CD14-positive monocyte (primary cell): ENCODE results near the gene PTPRE. TPM values are rescaled to one million over a fixed set of nuclear protein-coding genes. Genes with fewer than 3 reads are reported as not detected.
A peak's percentile ranks its signal among the peaks of the same experiment; 100 is the strongest.

Experiments
- DNase-seq, 3 donors: peaks; one replicate each; pipeline ENCODE4 v3.0.0-alpha.2; 2011 to 2022
- H2AFZ ChIP-seq: 2 replicates; pipeline ENCODE4 v1.6.0; 2012; ENCODE audit warnings: mild to moderate bottlenecking, low read depth, low read length, inconsistent platforms; ENCODE audit not compliant: insufficient read depth, poor library complexity, severe bottlenecking
- H3K27ac ChIP-seq, 2 donors: 1 replicate in 1 of 2; 2 replicates in 1 of 2; pipeline ENCODE4 v1.5.1; 2012 to 2013; ENCODE audit warnings: low read length in 2 of 2, control low read depth in 1 of 2, inconsistent platforms in 1 of 2, low read depth in 1 of 2, mild to moderate bottlenecking in 1 of 2
- H3K27me3 ChIP-seq, 2 donors: one replicate each; pipeline versions ENCODE4 v1.6.0 to v1.6.1; 2011 to 2013; ENCODE audit warnings: low read length in 2 of 2; ENCODE audit not compliant: control insufficient read depth in 2 of 2, insufficient read depth in 2 of 2
- H3K36me3 ChIP-seq, 2 donors: replicated peaks in 1 of 2; 1 replicate in 1 of 2; 2 replicates in 1 of 2; pipeline versions ENCODE4 v1.5.1 to v1.6.1; 2012 to 2013; ENCODE audit warnings: low read length in 2 of 2, control low read depth in 1 of 2, inconsistent platforms in 1 of 2, mild to moderate bottlenecking in 1 of 2; ENCODE audit not compliant: insufficient read depth in 2 of 2, control insufficient read depth in 1 of 2
- H3K4me1 ChIP-seq, 2 donors: 1 replicate in 1 of 2; 2 replicates in 1 of 2; pipeline versions ENCODE4 v1.5.1 to v1.6.1; 2012 to 2013; ENCODE audit warnings: low read length in 2 of 2, control low read depth in 1 of 2, inconsistent platforms in 1 of 2, mild to moderate bottlenecking in 1 of 2, moderate library complexity in 1 of 2; ENCODE audit not compliant: insufficient read depth in 2 of 2, control insufficient read depth in 1 of 2
- H3K4me2 ChIP-seq: replicated peaks from 2 replicates; pipeline ENCODE3; 2012; ENCODE audit warnings: low read length, moderate library complexity, mild to moderate bottlenecking; ENCODE audit not compliant: poor library complexity, severe bottlenecking; ENCODE audit errors: extremely low read depth
- H3K4me3 ChIP-seq, 3 experiments: fragments of 200-600 bp in 1 of 3; sonication (generic) in 1 of 3; replicated peaks in 1 of 3; 1 replicate in 2 of 3; 2 replicates in 1 of 3; pipeline ENCODE4 v1.5.1; 2011 to 2013; ENCODE audit warnings: low read length in 3 of 3, mild to moderate bottlenecking in 3 of 3, control low read depth in 2 of 3, low read depth in 2 of 3, inconsistent platforms in 1 of 3, moderate library complexity in 1 of 3
- H3K79me2 ChIP-seq: 2 replicates; pipeline ENCODE4 v1.6.0; 2012; ENCODE audit warnings: mild to moderate bottlenecking, control low read depth, inconsistent platforms, low read length, moderate library complexity; ENCODE audit not compliant: insufficient read depth
- H3K9ac ChIP-seq: 2 replicates; pipeline ENCODE4 v1.6.0; 2017; ENCODE audit warnings: low read length, mild to moderate bottlenecking; ENCODE audit not compliant: insufficient read depth, poor library complexity, severe bottlenecking
- H3K9me3 ChIP-seq, 2 donors: replicated peaks in 1 of 2; 1 replicate in 1 of 2; 2 replicates in 1 of 2; pipeline versions ENCODE4 v1.5.1 to v1.6.1; 2012 to 2013; ENCODE audit warnings: low read length in 2 of 2, control low read depth in 1 of 2; ENCODE audit not compliant: control insufficient read depth in 1 of 2, insufficient read depth in 1 of 2
- H4K20me1 ChIP-seq: 2 replicates; pipeline ENCODE4 v1.6.0; 2012; ENCODE audit warnings: mild to moderate bottlenecking, low read length, control low read depth, moderate library complexity; ENCODE audit not compliant: insufficient read depth
- H3K27ac Mint-ChIP-seq, 7 donors: one replicate each; pipeline ENCODE4 v1.8.0; 2020; ENCODE audit warnings: mild to moderate bottlenecking in 7 of 7, mixed read lengths in 7 of 7, moderate library complexity in 6 of 7, inconsistent platforms in 2 of 7
- H3K27me3 Mint-ChIP-seq, 3 donors: one replicate each; pipeline ENCODE4 v1.8.0; 2021 to 2022; ENCODE audit warnings: low read depth in 3 of 3, mild to moderate bottlenecking in 3 of 3, mixed read lengths in 3 of 3, moderate library complexity in 3 of 3, inconsistent platforms in 1 of 3
- H3K36me3 Mint-ChIP-seq, 2 donors: one replicate each; pipeline ENCODE4 v1.8.0; 2020; ENCODE audit warnings: mixed read lengths in 2 of 2, inconsistent platforms in 1 of 2, mild to moderate bottlenecking in 1 of 2
- H3K4me1 Mint-ChIP-seq: one replicate; pipeline ENCODE4 v1.8.0; 2020; ENCODE audit warnings: mild to moderate bottlenecking, mixed read lengths
- H3K4me3 Mint-ChIP-seq, 2 donors: one replicate each; pipeline ENCODE4 v1.8.0; 2020; ENCODE audit warnings: mild to moderate bottlenecking in 2 of 2, mixed read lengths in 2 of 2, moderate library complexity in 1 of 2
- H3K9me3 Mint-ChIP-seq, 7 donors: one replicate each; pipeline ENCODE4 v1.8.0; 2020 to 2022; ENCODE audit warnings: mixed read lengths in 7 of 7, mild to moderate bottlenecking in 6 of 7, moderate library complexity in 6 of 7, inconsistent platforms in 2 of 7
- CTCF ChIP-seq: fragments of 200-600 bp; IDR thresholded peaks from one replicate; pipeline ENCODE4 v1.8.0; 2022; ENCODE audit warnings: antibody characterized with exemption, mild to moderate bottlenecking
- WGBS: methylation state at CpG from one replicate; pipeline ENCODE4 v1.1.5; 2013; ENCODE audit warnings: missing lambda C conversion rate; ENCODE audit not compliant: insufficient coverage; 5-methylcytosine and 5-hydroxymethylcytosine counted together
- intact Hi-C, 2 donors: fragments of 100-400 bp; cut with micrococcal nuclease; formaldehyde crosslinking; loops; one replicate each; pipeline versions ENCODE4 v1.15.0 to v1.15.1; 2023
- polyA plus RNA-seq, 3 donors: library from polyadenylated mRNA; depleted of rRNA in 1 of 3; unstranded in 2 of 3; stranded (reverse) in 1 of 3; fragments of 300-500 nt in 2 of 3; fragments of >200 nt in 1 of 3; fragmentation: Illumina TruSeq in 2 of 3; gene quantifications; 1 replicate in 2 of 3; 2 replicates in 1 of 3; pipeline ENCODE4 v1.2.3, GENCODE V29; 2012 to 2021

PTPRE gene
- polyA plus RNA-seq, 3 donors = 95.2 to 271 (median 125) TPM

GRCh38 chr10:127904311-127905000, 2.4 kb upstream of the PTPRE start:
- peaks cover 0 to 1% (median 0%) of the 10 kb centered on the region in 7 donors for H3K9me3 Mint-ChIP-seq
- Histone ChIP-seq H3K27ac (no peak overlapping the region), H2AFZ (no peak overlapping the region), H3K36me3 (no peaks in the 10 kb centered on the region), H4K20me1 (peaks cover 14% of the 10 kb centered on the region), H3K79me2 (peaks cover 22% of the 10 kb centered on the region), H3K9me3 (no peaks in the 10 kb centered on the region), H3K4me2 (no peak overlapping the region), H3K27me3 (no peaks in the 10 kb centered on the region), H3K4me1 (peaks cover 44 to 50% of the 10 kb centered on the region in 2 donors), H3K9ac (no peak overlapping the region), H3K4me3 (no peak overlapping the region)
- H3K4me1 Mint-ChIP-seq = peaks cover 43% of the 10 kb centered on the region
- WGBS = 100% methylated on average over 4 of the region's 5 CpGs
- no peak overlapping the region for H3K4me3 Mint-ChIP-seq
- no peak for TF ChIP-seq CTCF
- DNase-seq = no peak
- H3K27ac Mint-ChIP-seq = no peak overlapping the region
- H3K36me3 Mint-ChIP-seq = peaks cover 6 to 7% of the 10 kb centered on the region in 2 donors
- intact Hi-C loops = loop anchor here in 1 of 2 donors (10.0 kb wide), 1 partner anchor 250 kb away; no protein-coding TSS in a partner anchor
- H3K27me3 Mint-ChIP-seq = peaks cover 0 to 4% (median 3%) of the 10 kb centered on the region in 3 donors

GRCh38 chr10:127905001-127905847, 1.7 kb upstream of the PTPRE start:
- peaks cover 0 to 5% (median 4%) of the 10 kb centered on the region in 3 donors for H3K27me3 Mint-ChIP-seq
- no peak overlapping the region for H3K27ac Mint-ChIP-seq
- H3K4me3 ChIP-seq = no peak overlapping the region
- H3K36me3 ChIP-seq = no peaks in the 10 kb centered on the region
- DNase-seq = no peak
- no peak overlapping the region for H3K9ac ChIP-seq
- peaks cover 39 to 46% of the 10 kb centered on the region in 2 donors for H3K4me1 ChIP-seq
- H3K36me3 Mint-ChIP-seq = peaks cover 12 to 15% of the 10 kb centered on the region in 2 donors
- H3K4me3 Mint-ChIP-seq = peak overlapping the region; percentile 4 to 48
- peaks cover 44% of the 10 kb centered on the region for H3K4me1 Mint-ChIP-seq
- TF ChIP-seq CTCF = no peak
- H3K9me3 Mint-ChIP-seq = peaks cover 0 to 1% (median 0%) of the 10 kb centered on the region in 7 donors
- H3K4me2 ChIP-seq = no peak overlapping the region
- 90% methylated on average over 12 of the region's 14 CpGs for WGBS
- H3K9me3 ChIP-seq = no peaks in the 10 kb centered on the region
- no peak overlapping the region for H3K27ac ChIP-seq
- no peak overlapping the region for H2AFZ ChIP-seq
- peaks cover 22% of the 10 kb centered on the region for H4K20me1 ChIP-seq
- H3K79me2 ChIP-seq = peaks cover 30% of the 10 kb centered on the region
- intact Hi-C loops = loop anchor here in 1 of 2 donors (5.0 to 10.0 kb wide), 3 partner anchors 87 to 250 kb away; no protein-coding TSS in a partner anchor
- H3K27me3 ChIP-seq = no peaks in the 10 kb centered on the region
